GM21423 (cell line): ENCODE measurements around the gene TMEM254.
"Not testable (repeated sequence)": the region's sequence is repeated elsewhere in the genome, so short reads cannot be mapped to it uniquely, and the experiment has no call there.

Experiments used
- ATAC-seq: cut with Tn5 transposase; IDR thresholded peaks from one replicate; pipeline ENCODE4 v1.9.1; 2021; ENCODE audit warnings: mild to moderate bottlenecking, moderate library complexity; ENCODE audit not compliant: unreplicated experiment

TMEM254 gene

GRCh38 chr10:80078448-80079311 is at the start of gene TMEM254:
TSS of gene TMEM254 (plus strand) at chr10:80078665. CDS start at chr10:80078700, 35 bp downstream.
- peak; percentile 83 for ATAC-seq

- peak; percentile 85 for ATAC-seq
Measured at GRCh38 chr10:80029205-80029604, 49.3 kb upstream of the TMEM254 start.

- ATAC-seq = not testable (repeated sequence)
Measured at GRCh38 chr10:80029865-80030264, 48.6 kb upstream of the TMEM254 start.

GRCh38 chr10:80032503-80032902 is 46.0 kb upstream of the TMEM254 start:
- ATAC-seq = no peak

- not testable (repeated sequence) for ATAC-seq
Measured at GRCh38 chr10:80034766-80035165, 43.7 kb upstream of the TMEM254 start.

- ATAC-seq = not testable (repeated sequence)
Measured at GRCh38 chr10:80035430-80035829, 43.0 kb upstream of the TMEM254 start.

GRCh38 chr10:80036921-80037500 is 41.5 kb upstream of the TMEM254 start:
- not testable (repeated sequence) for ATAC-seq

GRCh38 chr10:80038226-80038625 is 40.2 kb upstream of the TMEM254 start:
- ATAC-seq = not testable (repeated sequence)

GRCh38 chr10:80041162-80041561 is 37.3 kb upstream of the TMEM254 start:
- ATAC-seq = no peak

GRCh38 chr10:80044935-80045334 is 33.5 kb upstream of the TMEM254 start:
- ATAC-seq = not testable (repeated sequence)

- peak; percentile 88 for ATAC-seq
Measured at GRCh38 chr10:80046629-80047441, 31.6 kb upstream of the TMEM254 start.

GRCh38 chr10:80050752-80051151 is 27.7 kb upstream of the TMEM254 start:
- ATAC-seq = no peak

GRCh38 chr10:80051993-80052392 is 26.5 kb upstream of the TMEM254 start:
- no peak for ATAC-seq

GRCh38 chr10:80055760-80056159 is 22.7 kb upstream of the TMEM254 start:
- no peak for ATAC-seq

GRCh38 chr10:80057171-80057570 is 21.3 kb upstream of the TMEM254 start:
- ATAC-seq = no peak

- no peak for ATAC-seq
Measured at GRCh38 chr10:80064120-80064886, 14.2 kb upstream of the TMEM254 start.

GRCh38 chr10:80066809-80067208 is 11.7 kb upstream of the TMEM254 start:
- no peak for ATAC-seq

- not testable (repeated sequence) for ATAC-seq
Measured at GRCh38 chr10:80067821-80068220, 10.6 kb upstream of the TMEM254 start.

- no peak for ATAC-seq
Measured at GRCh38 chr10:80068270-80068669, 10.2 kb upstream of the TMEM254 start.

GRCh38 chr10:80070057-80070456 is 8.4 kb upstream of the TMEM254 start:
- no peak for ATAC-seq

GRCh38 chr10:80072584-80072983 is 5.9 kb upstream of the TMEM254 start:
- no peak for ATAC-seq
